Neural progenitor cell (in vitro differentiated cells): ENCODE results near the gene ARHGEF6. TPM values are rescaled to one million over a fixed set of nuclear protein-coding genes. Genes with fewer than 3 reads are reported as not detected.
"Not testable (repeated sequence)": the region's sequence is repeated elsewhere in the genome, so short reads cannot be mapped to it uniquely, and the experiment has no call there.

ENCODE experiments used
- DNase-seq: peaks from one replicate; pipeline ENCODE4 v3.0.0-alpha.2; 2016; ENCODE audit warnings: low spot score
- H2AFZ ChIP-seq: fragments of 200-600 bp; sonication (generic); replicated peaks from 2 replicates; pipeline ENCODE4 v1.6.1; 2016; ENCODE audit warnings: antibody characterized with exemption
- H3F3A ChIP-seq: fragments of 200-600 bp; sonication (generic); 2 replicates; pipeline ENCODE4 v1.6.1; 2016; ENCODE audit warnings: antibody characterized with exemption, low read depth
- H3K27ac ChIP-seq: fragments of 200-600 bp; sonication (generic); 2 replicates; pipeline ENCODE4 v1.5.1; 2016; ENCODE audit warnings: mild to moderate bottlenecking
- H3K27me3 ChIP-seq: fragments of 200-600 bp; sonication (generic); 2 replicates; pipeline ENCODE4 v1.6.1; 2016; ENCODE audit warnings: mild to moderate bottlenecking, moderate library complexity
- H3K36me3 ChIP-seq: fragments of 200-600 bp; sonication (generic); 2 replicates; pipeline ENCODE4 v1.5.1; 2016
- H3K4me1 ChIP-seq: fragments of 200-600 bp; sonication (generic); 2 replicates; pipeline ENCODE4 v1.6.1; 2016; ENCODE audit warnings: mixed run types
- H3K4me2 ChIP-seq: fragments of 200-600 bp; sonication (generic); 2 replicates; pipeline ENCODE4 v1.6.1; 2016
- H3K4me3 ChIP-seq: fragments of 200-600 bp; sonication (generic); 2 replicates; pipeline ENCODE4 v1.5.1; 2016
- H3K79me2 ChIP-seq: fragments of 200-600 bp; sonication (generic); 2 replicates; pipeline ENCODE4 v1.6.1; 2016; ENCODE audit warnings: low read depth
- H3K9ac ChIP-seq: fragments of 200-600 bp; sonication (generic); 2 replicates; pipeline ENCODE4 v1.6.1; 2016
- H3K9me3 ChIP-seq: fragments of 200-600 bp; sonication (generic); 2 replicates; pipeline ENCODE4 v1.5.1; 2016; ENCODE audit warnings: low read depth
- H4K20me1 ChIP-seq: fragments of 200-600 bp; sonication (generic); 2 replicates; pipeline ENCODE4 v1.6.1; 2016; ENCODE audit warnings: low read depth
- H3K27ac Mint-ChIP-seq: 3 replicates; pipeline ENCODE4 v1.8.0; 2021; ENCODE audit warnings: mixed read lengths
- H3K27me3 Mint-ChIP-seq: 2 replicates; pipeline ENCODE4 v1.8.0; 2022; ENCODE audit warnings: low read depth, mild to moderate bottlenecking, inconsistent platforms, moderate library complexity, mixed read lengths; ENCODE audit not compliant: insufficient read depth
- H3K36me3 Mint-ChIP-seq: 3 replicates; pipeline ENCODE4 v1.8.0; 2021; ENCODE audit warnings: mixed read lengths
- H3K4me1 Mint-ChIP-seq: 3 replicates; pipeline ENCODE4 v1.8.0; 2021; ENCODE audit warnings: mixed read lengths
- H3K4me3 Mint-ChIP-seq: 3 replicates; pipeline ENCODE4 v1.8.0; 2021; ENCODE audit warnings: mild to moderate bottlenecking, moderate library complexity, mixed read lengths
- H3K9me3 Mint-ChIP-seq: 3 replicates; pipeline ENCODE4 v1.8.0; 2020; ENCODE audit warnings: mixed read lengths
- CTCF ChIP-seq: fragments of 200-600 bp; sonication (generic); IDR thresholded peaks from 2 replicates; pipeline ENCODE4 v1.5.1; 2017; ENCODE audit warnings: antibody characterized with exemption, mild to moderate bottlenecking
- EZH2 ChIP-seq: fragments of 200-600 bp; sonication (generic); IDR thresholded peaks from 2 replicates; pipeline ENCODE4 v1.6.1; 2017; ENCODE audit warnings: antibody characterized with exemption, mild to moderate bottlenecking, moderate library complexity
- EZH2phosphoT487 ChIP-seq: fragments of 200-600 bp; sonication (generic); IDR thresholded peaks from 2 replicates; pipeline ENCODE4 v1.6.1; 2017; ENCODE audit warnings: antibody characterized with exemption
- total RNA-seq: library from RNA; depleted of rRNA; stranded (reverse); fragments of >200 nt; gene quantifications from 2 replicates; pipeline ENCODE4 v1.2.3, GENCODE V29; 2015; ENCODE audit warnings: low replicate concordance

The ARHGEF6 gene
- total RNA-seq, 1 donor from 2014 or later, result 3.2 TPM

GRCh38 chrX:136822337-136823095, 41.8 kb upstream of the ARHGEF6 start:
- Mint-ChIP-seq H3K4me1 (no peaks in the 10 kb centered on the region), H3K4me3 (no peak overlapping the region), H3K27ac (no peak overlapping the region), H3K9me3 (peaks cover 9% of the 10 kb centered on the region), H3K27me3 (peaks cover 3% of the 10 kb centered on the region), H3K36me3 (peaks cover 18% of the 10 kb centered on the region)
- Histone ChIP-seq H3K9me3 (no peaks in the 10 kb centered on the region), H3K4me2 (no peak overlapping the region), H3K9ac (no peak overlapping the region), H3K27ac (no peak overlapping the region), H3K27me3 (no peaks in the 10 kb centered on the region), H2AFZ (no peak overlapping the region), H3K79me2 (no peaks in the 10 kb centered on the region), H3K36me3 (no peaks in the 10 kb centered on the region), H3K4me3 (no peak overlapping the region), H3K4me1 (no peaks in the 10 kb centered on the region), H3F3A (no peaks in the 10 kb centered on the region), H4K20me1 (no peaks in the 10 kb centered on the region)
- DNase-seq, result no peak
- TF ChIP-seq EZH2 (no peak), EZH2phosphoT487 (no peak), CTCF (no peak)

GRCh38 chrX:136819756-136820155, 39.0 kb upstream of the ARHGEF6 start:
- peaks cover 14% of the 10 kb centered on the region for H3K36me3 Mint-ChIP-seq
- not testable (repeated sequence) for H3F3A ChIP-seq, H3K4me1 ChIP-seq, H3K4me2 ChIP-seq, DNase-seq, H3K36me3 ChIP-seq, H3K27ac Mint-ChIP-seq, H4K20me1 ChIP-seq, H3K4me3 ChIP-seq, H3K4me3 Mint-ChIP-seq, H3K9me3 ChIP-seq, H3K27ac ChIP-seq, H3K9ac ChIP-seq, H3K9me3 Mint-ChIP-seq, H3K27me3 Mint-ChIP-seq, H2AFZ ChIP-seq, H3K4me1 Mint-ChIP-seq, H3K27me3 ChIP-seq, H3K79me2 ChIP-seq

GRCh38 chrX:136819031-136819703, 38.4 kb upstream of the ARHGEF6 start:
- no peak overlapping the region for H3K9ac ChIP-seq
- Mint-ChIP-seq H3K9me3 (peaks cover 5% of the 10 kb centered on the region), H3K4me3 (no peak overlapping the region), H3K36me3 (peaks cover 14% of the 10 kb centered on the region), H3K27me3 (peaks cover 3% of the 10 kb centered on the region), H3K4me1 (no peaks in the 10 kb centered on the region), H3K27ac (no peak overlapping the region)
- no peak overlapping the region for H3K4me2 ChIP-seq
- H2AFZ ChIP-seq, result no peak overlapping the region
- H3F3A ChIP-seq, result no peaks in the 10 kb centered on the region
- no peaks in the 10 kb centered on the region for H3K36me3 ChIP-seq
- H4K20me1 ChIP-seq, result no peaks in the 10 kb centered on the region
- no peaks in the 10 kb centered on the region for H3K27me3 ChIP-seq
- no peak overlapping the region for H3K27ac ChIP-seq
- no peak for TF ChIP-seq EZH2
- TF ChIP-seq EZH2phosphoT487, result no peak
- no peak for TF ChIP-seq CTCF
- no peaks in the 10 kb centered on the region for H3K9me3 ChIP-seq
- no peaks in the 10 kb centered on the region for H3K79me2 ChIP-seq
- DNase-seq, result no peak
- H3K4me1 ChIP-seq, result no peaks in the 10 kb centered on the region
- no peak overlapping the region for H3K4me3 ChIP-seq

DNA sequence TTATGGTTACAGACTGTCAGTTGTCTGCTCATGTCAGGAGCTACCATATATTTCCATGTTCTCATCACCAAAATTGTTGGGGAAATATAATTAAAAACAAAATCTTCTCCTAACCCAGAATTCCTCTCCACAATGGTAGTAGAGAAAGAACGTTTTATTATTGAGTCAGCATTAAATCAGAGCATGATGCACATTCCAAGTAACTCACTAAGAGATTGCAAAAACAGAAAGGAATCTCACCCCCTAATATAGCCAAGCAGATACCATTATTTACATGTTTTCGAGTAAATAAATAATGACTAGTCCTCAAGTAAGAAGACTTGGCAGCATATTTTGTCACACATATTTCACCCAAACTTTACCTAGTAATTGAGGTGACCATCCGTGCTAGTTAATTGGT, 36.2 kb upstream of the ARHGEF6 start:
- H3K4me2 ChIP-seq, result no peak overlapping the region
- no peaks in the 10 kb centered on the region for H3F3A ChIP-seq
- no peak overlapping the region for H3K9ac ChIP-seq
- no peak for DNase-seq
- no peaks in the 10 kb centered on the region for H3K4me1 ChIP-seq
- no peak overlapping the region for H2AFZ ChIP-seq
- peaks cover 5% of the 10 kb centered on the region for H3K9me3 Mint-ChIP-seq
- no peaks in the 10 kb centered on the region for H3K4me1 Mint-ChIP-seq
- H3K4me3 ChIP-seq, result no peak overlapping the region
- no peak overlapping the region for H3K4me3 Mint-ChIP-seq
- no peaks in the 10 kb centered on the region for H3K79me2 ChIP-seq
- no peak overlapping the region for H3K27ac Mint-ChIP-seq
- H3K9me3 ChIP-seq, result no peaks in the 10 kb centered on the region
- TF ChIP-seq EZH2phosphoT487 (no peak), EZH2 (no peak), CTCF (no peak)
- H3K27me3 Mint-ChIP-seq, result peaks cover 3% of the 10 kb centered on the region
- H3K27me3 ChIP-seq, result no peaks in the 10 kb centered on the region
- peaks cover 14% of the 10 kb centered on the region for H3K36me3 Mint-ChIP-seq
- no peak overlapping the region for H3K27ac ChIP-seq
- no peaks in the 10 kb centered on the region for H4K20me1 ChIP-seq
- no peaks in the 10 kb centered on the region for H3K36me3 ChIP-seq
